ENCODE measurements around the gene DISC1. TPM values are rescaled to one million over a fixed set of nuclear protein-coding genes. Genes with fewer than 3 reads are reported as not detected.

DISC1 gene
- total RNA-seq, 1 experiment from 2014 or later = 2.1 TPM

DNA sequence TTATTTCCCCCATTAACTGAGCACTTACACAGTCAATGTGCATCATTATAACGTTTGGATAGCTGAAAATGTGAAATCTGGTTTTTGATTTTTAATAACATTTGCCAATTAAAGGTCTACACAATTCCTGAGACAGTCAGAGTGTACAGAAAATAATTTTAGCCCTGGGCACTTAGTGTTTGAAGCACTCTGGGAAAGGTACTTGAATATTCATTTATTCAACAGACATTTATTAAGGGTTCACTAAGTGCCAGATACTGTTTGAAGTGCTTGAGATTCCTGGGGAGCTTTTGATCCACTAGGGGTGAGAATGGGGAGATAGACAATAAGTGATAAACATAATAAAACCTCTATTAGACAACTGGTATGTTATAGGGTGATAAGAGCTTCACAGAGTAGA is 141.8 kb downstream of the DISC1 start:
- ChIA-PET POLR2A (interaction anchor here (0.6 to 1.0 kb wide), 2 partner anchors 12 to 88 kb away, joined by 3 read pairs; no protein-coding TSS in a partner anchor), CTCF (interaction anchor here (0.6 to 4.9 kb wide), 6 partner anchors 12 to 437 kb away, joined by 3 to 60 read pairs (median 4); no protein-coding TSS in a partner anchor)
- no peaks in the 10 kb centered on the region for H3K27me3 Mint-ChIP-seq (ENCODE audit: insufficient read depth, unreplicated experiment)
- H3K27ac Mint-ChIP-seq (ENCODE audit: low read depth, unreplicated experiment) = no peak overlapping the region
- H3K9me3 Mint-ChIP-seq (ENCODE audit: unreplicated experiment) = no peaks in the 10 kb centered on the region
- peaks cover 7% of the 10 kb centered on the region for H3K36me3 Mint-ChIP-seq (ENCODE audit: insufficient read depth, unreplicated experiment)
- DNase-seq (ENCODE audit: unreplicated experiment) = no peak
- no TSS peak for BruUV-seq (replicated peaks)
- no peaks in the 10 kb centered on the region for H3K4me1 Mint-ChIP-seq (ENCODE audit: insufficient read depth, unreplicated experiment)
- TF ChIP-seq CTCF (IDR thresholded peaks at IDR 0.05; ENCODE audit: unreplicated experiment) = no peak
- intact Hi-C loops (cut with micrococcal nuclease) = no loop called here
- no peak overlapping the region for H3K4me3 Mint-ChIP-seq (ENCODE audit: unreplicated experiment)

DNA sequence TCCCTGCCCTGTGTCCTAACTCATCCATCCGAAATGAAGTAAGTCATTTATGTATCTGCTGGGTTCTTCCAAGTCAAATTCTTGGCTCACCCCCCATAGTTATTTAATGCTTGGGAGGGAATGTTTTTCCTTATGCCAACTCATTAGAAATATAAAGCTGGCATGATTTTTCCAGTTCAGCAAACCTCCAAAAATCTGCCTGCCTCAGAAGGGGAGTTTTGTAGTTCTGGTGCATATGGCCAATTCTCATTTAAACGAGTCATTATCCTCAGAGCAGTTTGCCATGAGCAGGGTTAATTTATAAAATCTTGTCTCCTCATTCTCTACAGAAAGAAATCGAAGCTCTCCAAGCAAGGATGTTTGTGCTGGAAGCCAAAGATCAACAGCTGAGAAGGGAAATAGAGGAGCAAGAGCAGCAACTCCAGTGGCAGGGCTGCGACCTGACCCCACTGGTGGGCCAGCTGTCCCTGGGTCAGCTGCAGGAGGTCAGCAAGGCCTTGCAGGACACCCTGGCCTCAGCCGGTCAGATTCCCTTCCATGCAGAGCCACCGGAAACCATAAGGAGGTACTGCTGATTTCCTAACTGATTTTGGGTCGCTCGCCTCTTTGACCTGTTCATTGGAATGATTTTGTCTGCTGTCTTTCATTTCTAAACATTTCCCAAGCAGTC is 144.1 kb downstream of the DISC1 start:
- TF ChIP-seq CTCF (IDR thresholded peaks at IDR 0.05; ENCODE audit: unreplicated experiment) = no peak
- Mint-ChIP-seq H3K27ac (ENCODE audit: low read depth, unreplicated experiment) (no peak overlapping the region), H3K36me3 (ENCODE audit: insufficient read depth, unreplicated experiment) (peaks cover 7% of the 10 kb centered on the region), H3K9me3 (ENCODE audit: unreplicated experiment) (no peaks in the 10 kb centered on the region), H3K27me3 (ENCODE audit: insufficient read depth, unreplicated experiment) (no peaks in the 10 kb centered on the region), H3K4me3 (ENCODE audit: unreplicated experiment) (no peak overlapping the region), H3K4me1 (ENCODE audit: insufficient read depth, unreplicated experiment) (no peaks in the 10 kb centered on the region)
- no TSS peak for BruUV-seq (replicated peaks)
- no peak for DNase-seq (ENCODE audit: unreplicated experiment)
- ChIA-PET POLR2A (interaction anchor here (0.6 to 1.0 kb wide), 2 partner anchors 13 to 1024 kb away, joined by 3 read pairs; no protein-coding TSS in a partner anchor), CTCF (interaction anchor here (0.6 to 1.4 kb wide), 3 partner anchors 8 to 156 kb away, joined by 3 to 12 read pairs (median 3); no protein-coding TSS in a partner anchor)
- intact Hi-C loops (cut with micrococcal nuclease) = no loop called here

DNA sequence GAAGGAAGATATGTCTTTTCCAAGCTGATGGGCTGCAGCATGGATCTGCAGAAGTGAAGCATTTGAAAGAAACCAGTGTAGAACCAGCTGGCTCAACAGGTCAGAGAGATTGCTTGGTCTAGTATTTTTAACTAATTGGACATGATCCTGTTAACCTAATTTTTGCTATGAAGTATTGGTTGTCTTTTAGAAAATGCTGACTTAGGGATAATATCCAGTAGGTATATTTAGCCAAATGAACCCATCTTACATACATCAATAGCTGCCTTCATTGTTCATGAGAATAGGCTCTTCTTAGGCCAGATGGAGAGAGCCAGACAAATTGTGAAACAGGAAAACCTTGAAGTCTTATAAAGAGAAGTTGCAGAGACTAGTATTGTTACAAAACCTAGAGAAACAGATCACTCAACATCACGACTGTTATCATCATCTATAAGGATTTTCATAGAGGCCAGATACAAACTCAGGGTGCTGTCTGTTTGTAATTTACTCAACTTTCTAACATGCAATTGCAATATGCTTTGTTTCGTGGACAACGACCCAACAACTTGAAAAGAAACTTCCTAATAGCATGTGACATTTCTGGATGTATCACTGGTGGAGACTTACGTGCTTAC is 148.2 kb downstream of the DISC1 start:
- Mint-ChIP-seq H3K4me3 (ENCODE audit: unreplicated experiment) (no peak overlapping the region), H3K27me3 (ENCODE audit: insufficient read depth, unreplicated experiment) (no peaks in the 10 kb centered on the region), H3K4me1 (ENCODE audit: insufficient read depth, unreplicated experiment) (no peaks in the 10 kb centered on the region), H3K27ac (ENCODE audit: low read depth, unreplicated experiment) (no peak overlapping the region), H3K9me3 (ENCODE audit: unreplicated experiment) (no peaks in the 10 kb centered on the region), H3K36me3 (ENCODE audit: insufficient read depth, unreplicated experiment) (peaks cover 7% of the 10 kb centered on the region)
- DNase-seq (ENCODE audit: unreplicated experiment) = no peak
- BruUV-seq (replicated peaks) = no TSS peak
- ChIA-PET CTCF (interaction anchor here (0.6 to 6.3 kb wide), 3 partner anchors 18 to 77 kb away, joined by 3 to 57 read pairs (median 3); no protein-coding TSS in a partner anchor), POLR2A (no interaction called here)
- intact Hi-C loops (cut with micrococcal nuclease) = no loop called here
- TF ChIP-seq CTCF (IDR thresholded peaks at IDR 0.05; ENCODE audit: unreplicated experiment) = no peak

GRCh38 chr1:231776010-231776756 is 149.6 kb downstream of the DISC1 start:
- H3K36me3 Mint-ChIP-seq (ENCODE audit: insufficient read depth, unreplicated experiment) = peaks cover 3% of the 10 kb centered on the region
- H3K4me3 Mint-ChIP-seq (ENCODE audit: unreplicated experiment) = no peak overlapping the region
- intact Hi-C loops (cut with micrococcal nuclease) = no loop called here
- no TSS peak for BruUV-seq (replicated peaks)
- H3K27me3 Mint-ChIP-seq (ENCODE audit: insufficient read depth, unreplicated experiment) = no peaks in the 10 kb centered on the region
- POLR2A ChIA-PET = interaction anchor here (0.6 to 0.8 kb wide), 4 partner anchors 14 to 711 kb away, joined by 3 to 4 read pairs (median 3); no protein-coding TSS in a partner anchor
- H3K27ac Mint-ChIP-seq (ENCODE audit: low read depth, unreplicated experiment) = no peak overlapping the region
- H3K9me3 Mint-ChIP-seq (ENCODE audit: unreplicated experiment) = no peaks in the 10 kb centered on the region
- no peaks in the 10 kb centered on the region for H3K4me1 Mint-ChIP-seq (ENCODE audit: insufficient read depth, unreplicated experiment)
- TF ChIP-seq CTCF (IDR thresholded peaks at IDR 0.05; ENCODE audit: unreplicated experiment) = no peak
- CTCF ChIA-PET = interaction anchor here (0.6 to 6.3 kb wide), 5 partner anchors 19 to 745 kb away, joined by 3 to 57 read pairs (median 3); no protein-coding TSS in a partner anchor
- no peak for DNase-seq (ENCODE audit: unreplicated experiment)

All from MCF 10A (cell line).